NCI-H1417 (cell line): Measurements from ENCODE around the gene ADPGK.

ENCODE experiments used
- DNase-seq, 3 experiments: peaks; one replicate each; lab custom pipeline; 2025; lab: John Stamatoyannopoulos, UW

The ADPGK gene

GRCh38 chr15:72790302-72790910 is 6.8 kb upstream of the ADPGK start:
- no peak for DNase-seq

GRCh38 chr15:72787526-72787925 is 4.0 kb upstream of the ADPGK start:
- DNase-seq, result no peak

DNA sequence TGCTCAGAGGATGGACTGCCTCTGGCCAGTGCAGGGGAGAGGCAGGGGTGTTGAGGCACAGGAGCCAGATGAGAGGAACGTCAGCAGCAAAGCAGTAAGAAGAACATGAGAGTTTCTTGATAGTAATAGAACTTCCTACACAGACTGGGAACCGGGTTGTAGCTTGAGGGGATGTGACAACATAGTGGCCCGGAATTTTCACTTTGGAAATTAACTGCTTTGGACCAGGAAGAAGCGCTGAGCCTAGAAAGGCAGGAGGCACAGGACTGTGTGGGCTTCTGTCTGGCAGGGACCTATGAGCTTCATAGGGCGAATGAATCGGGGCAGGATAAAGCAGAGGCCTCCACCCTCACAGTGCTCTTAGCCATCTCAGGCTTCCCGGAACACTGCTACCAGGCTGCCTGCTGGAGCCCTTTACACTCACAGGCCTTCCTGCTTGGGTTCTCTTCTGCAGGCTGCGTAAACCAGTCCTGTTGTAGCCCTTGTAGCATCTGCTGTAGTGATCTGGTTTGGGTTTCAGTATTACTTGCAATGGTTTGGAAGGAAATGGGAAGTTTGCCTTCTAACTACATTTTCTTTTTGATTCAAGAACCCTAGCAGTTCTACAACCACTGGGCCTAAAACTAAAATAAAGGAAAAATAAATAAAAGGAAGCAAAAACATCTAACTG is 3.3 kb upstream of the ADPGK start:
- DNase-seq, result no peak

DNA sequence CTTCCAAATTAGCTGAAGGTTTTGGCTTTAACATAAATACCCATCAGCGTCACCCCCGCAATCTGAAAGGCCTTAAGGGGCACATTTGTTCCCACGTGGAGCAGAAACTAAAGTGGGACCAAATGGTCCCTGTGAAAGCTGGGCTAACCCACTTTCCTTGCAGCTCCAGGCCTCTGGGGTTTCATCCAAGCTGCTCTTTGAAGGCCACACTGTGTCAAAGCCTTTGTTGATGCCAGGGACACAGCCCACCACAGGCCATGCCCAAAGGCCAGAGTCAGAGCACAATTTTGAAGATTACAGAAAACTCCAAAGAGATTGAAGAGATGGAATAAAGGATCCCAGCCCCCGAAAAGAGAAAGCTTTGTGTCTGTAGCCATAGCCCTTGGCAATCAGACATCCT is 2.7 kb upstream of the ADPGK start:
- DNase-seq, result no peak

DNA sequence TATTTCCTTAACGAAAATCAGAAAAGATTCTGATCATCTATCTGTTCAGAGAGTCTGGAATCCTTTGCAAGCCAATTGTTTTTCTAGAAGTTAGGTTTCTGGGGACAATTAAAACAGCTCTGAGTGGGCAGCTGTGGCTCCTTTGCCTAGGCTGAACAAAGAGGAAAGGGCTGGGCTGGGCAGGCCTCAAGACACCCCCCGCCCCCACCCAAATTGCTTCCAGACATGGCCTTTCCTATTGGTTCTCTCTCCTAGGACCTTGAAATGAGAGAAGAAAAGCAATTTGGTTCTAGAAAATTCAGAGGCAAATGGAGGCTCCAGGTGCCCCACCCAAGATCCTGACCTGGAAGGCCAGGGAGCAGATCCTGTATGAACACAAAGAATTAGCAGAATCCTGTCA is 2.3 kb upstream of the ADPGK start:
- no peak for DNase-seq

- no peak for DNase-seq
These were observed 1.9 kb upstream of the ADPGK start for GRCh38 chr15:72785432-72785831.

DNA sequence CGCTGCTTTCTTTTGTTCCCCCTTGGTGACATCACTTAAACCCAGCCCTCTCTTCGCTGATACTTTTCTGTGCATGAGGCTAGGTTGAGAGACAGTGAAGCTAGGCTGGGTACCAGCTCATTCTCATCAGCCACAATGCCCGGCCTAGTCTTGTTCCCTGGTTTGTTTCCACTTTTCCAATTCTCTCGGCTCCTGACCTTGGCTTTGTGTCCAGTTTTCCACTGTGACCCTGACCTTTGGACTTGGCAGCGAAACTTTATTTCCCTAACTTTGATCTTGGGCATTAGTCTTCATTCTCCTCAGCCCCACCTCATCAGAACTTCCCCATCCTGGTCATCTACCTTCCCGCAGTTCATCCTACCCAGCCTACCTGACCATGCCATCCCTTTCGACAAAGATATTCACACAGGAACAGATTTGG is 908 bp upstream of the ADPGK start:
- no peak for DNase-seq

- peak in 1 of 3 experiments; percentile 37 for DNase-seq
These were observed 436 bp downstream of the ADPGK start for GRCh38 chr15:72783004-72783639.

GRCh38 chr15:72782274-72783003 is 1.1 kb downstream of the ADPGK start:
- DNase-seq, result no peak

- DNase-seq, result no peak
These were observed 1.9 kb downstream of the ADPGK start for GRCh38 chr15:72781631-72782030.

DNA sequence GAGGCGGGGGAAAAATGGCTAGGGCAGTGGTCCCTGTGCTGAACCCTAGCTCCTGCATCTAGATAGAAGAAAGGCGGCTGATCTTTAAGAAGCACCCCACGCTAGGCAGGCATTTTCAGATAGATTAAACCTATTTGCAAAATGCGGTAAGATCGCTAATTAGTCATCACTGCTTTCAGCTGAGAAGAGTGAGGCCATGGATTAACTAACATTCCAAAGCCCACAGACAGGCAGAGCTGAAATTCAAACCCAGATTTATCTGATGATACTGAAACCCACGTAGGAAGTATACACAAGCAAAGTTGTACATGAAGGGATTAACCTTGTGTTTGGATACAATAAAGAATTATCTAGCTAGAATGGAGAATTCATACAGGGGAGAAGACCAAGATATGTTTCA is 4.8 kb downstream of the ADPGK start:
- no peak for DNase-seq

DNA sequence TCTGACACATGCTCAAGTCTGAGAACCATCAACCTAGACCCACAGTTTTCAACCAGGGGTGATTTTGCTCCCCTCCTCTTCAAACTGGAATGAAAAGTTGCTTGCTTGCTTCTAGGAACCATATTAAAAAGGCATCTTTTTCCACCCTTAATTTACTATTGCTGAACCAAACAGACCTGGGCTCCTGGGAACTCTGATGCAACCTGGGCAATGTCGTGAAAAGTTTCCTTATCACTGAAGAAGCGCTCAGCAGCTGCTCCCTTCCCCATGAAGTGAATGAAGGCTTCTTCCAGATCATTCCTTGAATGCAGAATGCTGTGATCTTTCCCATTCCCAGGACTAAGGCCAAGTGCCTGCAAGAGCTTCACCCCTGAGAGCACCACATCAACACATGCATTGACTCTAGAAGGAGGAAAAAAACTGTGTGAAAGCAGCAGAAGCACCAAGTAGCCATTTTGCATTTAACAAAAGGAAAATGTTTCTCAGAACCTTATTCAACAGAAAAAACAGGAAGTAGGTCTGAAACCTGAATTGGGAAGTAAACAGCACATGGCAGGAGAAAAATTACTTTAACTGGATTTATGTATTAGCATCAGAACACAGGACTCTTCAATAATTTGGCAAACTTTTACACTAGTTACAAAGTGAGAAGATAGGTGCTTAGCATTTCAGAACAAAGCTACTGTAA is 8.7 kb downstream of the ADPGK start:
- DNase-seq, result no peak

GRCh38 chr15:72771329-72771725 is 12.2 kb downstream of the ADPGK start:
- no peak for DNase-seq

DNA sequence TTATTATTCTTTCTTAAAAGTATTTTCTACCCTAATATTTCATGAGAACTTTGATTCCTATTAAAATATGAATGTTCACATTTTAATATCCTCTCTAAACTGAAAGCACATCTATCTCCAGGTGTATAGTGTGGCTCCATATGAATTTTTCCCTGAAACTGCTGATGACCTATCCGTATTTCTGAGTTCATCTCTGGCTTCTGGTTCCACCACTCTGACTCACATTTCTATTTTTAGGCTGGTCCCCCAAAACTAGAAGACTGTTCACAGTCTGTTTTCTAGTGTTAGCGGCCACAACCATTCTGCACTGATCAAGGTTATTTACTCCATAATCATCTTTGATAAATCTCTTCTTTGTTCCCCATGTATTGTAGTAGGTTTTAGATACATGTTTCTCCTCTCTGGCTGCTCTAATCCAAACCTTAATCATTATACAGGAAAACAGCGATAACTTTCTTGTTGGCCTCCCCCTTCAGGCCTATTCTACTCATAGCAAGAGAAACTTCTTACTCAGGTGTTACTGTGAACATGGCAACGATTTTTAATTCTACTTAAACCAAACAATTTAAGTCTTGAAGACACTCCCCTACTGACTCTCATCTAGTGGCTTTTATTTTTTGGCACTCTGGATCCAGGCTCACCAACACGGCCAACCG is 12.8 kb downstream of the ADPGK start:
- no peak for DNase-seq

DNA sequence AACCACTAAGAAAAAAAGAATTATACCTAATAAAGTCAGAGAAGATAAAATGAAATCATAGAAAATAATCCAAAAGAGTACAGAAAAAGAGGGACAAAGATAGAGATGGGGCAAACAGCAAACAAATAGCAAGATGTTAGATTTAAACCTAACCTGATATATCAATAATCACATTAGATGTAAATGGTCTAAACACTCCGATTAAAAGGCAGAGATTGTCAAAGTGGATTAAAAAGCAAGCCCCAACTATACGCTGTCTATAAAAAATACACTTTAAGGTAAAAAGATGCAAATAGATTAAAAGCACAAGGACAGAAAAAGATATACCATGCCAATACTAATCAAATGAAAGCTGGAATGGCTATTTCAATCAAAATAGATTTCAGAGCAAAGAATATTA is 16.8 kb downstream of the ADPGK start:
- no peak for DNase-seq

DNA sequence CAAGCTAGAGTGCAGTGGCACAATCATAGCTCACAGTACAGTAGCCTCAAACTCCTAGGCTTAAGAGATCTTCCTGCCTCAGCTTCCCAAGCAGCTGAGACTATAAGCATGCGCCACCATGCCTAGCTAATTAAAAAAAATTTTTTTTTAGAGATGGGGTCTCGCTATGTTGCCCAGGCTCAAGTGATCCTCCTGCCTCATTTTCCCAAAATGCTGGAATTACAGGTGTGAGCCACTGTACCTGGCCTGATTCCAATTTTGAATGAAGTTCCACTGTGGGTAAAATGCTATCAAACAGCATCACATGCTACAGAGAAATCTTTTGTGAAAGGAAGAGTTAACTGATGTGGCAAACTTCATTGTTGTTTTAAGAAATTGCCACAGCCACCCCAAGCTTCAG is 17.5 kb downstream of the ADPGK start:
- DNase-seq, result no peak

DNA sequence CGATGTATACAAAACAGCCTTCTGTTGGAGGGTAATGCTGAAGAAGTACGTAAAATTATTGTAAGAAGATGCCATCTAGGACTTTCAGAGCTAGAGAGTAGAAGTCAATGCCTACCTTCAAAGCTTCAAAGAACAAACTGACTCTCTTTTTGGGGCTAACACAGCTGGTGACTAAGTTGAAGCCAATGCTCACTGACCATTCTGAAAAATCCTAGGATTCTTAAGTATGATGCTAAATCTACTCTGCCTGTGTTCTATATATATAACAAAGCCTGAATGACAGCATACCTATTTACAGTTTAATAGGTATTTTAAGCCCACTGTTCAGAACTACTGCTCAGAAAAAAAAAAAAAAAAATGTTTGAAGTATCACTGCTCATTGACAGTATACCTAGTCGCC is 18.9 kb downstream of the ADPGK start:
- no peak for DNase-seq

- DNase-seq, result no peak
These were observed 22.8 kb downstream of the ADPGK start for GRCh38 chr15:72760590-72761260.

GRCh38 chr15:72758182-72758581 is 25.4 kb downstream of the ADPGK start:
- no peak for DNase-seq

DNA sequence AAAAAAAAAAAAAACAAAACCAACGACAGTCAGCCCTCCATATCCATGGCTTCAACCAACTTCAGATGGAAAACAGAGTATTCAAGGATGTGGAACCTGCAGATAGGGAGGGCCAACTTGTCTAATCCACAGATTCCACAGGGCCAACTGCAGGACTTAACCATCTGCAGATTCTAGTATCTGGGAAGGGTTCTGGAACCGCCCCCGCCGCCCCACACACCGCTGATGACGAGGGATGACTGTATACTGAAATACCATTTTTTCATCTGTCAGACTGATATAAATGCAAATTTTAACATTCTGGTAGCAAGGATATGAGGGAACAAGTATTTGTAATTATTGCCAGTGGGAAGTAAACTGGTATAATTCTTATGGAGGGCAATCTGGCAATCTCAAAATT is 29.5 kb downstream of the ADPGK start:
- DNase-seq, result no peak

GRCh38 chr15:72751751-72752455 is 31.7 kb downstream of the ADPGK start:
- no peak for DNase-seq
